ENCODE results near the gene NEUROG1.

NEUROG1 gene, protein sequence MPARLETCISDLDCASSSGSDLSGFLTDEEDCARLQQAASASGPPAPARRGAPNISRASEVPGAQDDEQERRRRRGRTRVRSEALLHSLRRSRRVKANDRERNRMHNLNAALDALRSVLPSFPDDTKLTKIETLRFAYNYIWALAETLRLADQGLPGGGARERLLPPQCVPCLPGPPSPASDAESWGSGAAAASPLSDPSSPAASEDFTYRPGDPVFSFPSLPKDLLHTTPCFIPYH

DNA sequence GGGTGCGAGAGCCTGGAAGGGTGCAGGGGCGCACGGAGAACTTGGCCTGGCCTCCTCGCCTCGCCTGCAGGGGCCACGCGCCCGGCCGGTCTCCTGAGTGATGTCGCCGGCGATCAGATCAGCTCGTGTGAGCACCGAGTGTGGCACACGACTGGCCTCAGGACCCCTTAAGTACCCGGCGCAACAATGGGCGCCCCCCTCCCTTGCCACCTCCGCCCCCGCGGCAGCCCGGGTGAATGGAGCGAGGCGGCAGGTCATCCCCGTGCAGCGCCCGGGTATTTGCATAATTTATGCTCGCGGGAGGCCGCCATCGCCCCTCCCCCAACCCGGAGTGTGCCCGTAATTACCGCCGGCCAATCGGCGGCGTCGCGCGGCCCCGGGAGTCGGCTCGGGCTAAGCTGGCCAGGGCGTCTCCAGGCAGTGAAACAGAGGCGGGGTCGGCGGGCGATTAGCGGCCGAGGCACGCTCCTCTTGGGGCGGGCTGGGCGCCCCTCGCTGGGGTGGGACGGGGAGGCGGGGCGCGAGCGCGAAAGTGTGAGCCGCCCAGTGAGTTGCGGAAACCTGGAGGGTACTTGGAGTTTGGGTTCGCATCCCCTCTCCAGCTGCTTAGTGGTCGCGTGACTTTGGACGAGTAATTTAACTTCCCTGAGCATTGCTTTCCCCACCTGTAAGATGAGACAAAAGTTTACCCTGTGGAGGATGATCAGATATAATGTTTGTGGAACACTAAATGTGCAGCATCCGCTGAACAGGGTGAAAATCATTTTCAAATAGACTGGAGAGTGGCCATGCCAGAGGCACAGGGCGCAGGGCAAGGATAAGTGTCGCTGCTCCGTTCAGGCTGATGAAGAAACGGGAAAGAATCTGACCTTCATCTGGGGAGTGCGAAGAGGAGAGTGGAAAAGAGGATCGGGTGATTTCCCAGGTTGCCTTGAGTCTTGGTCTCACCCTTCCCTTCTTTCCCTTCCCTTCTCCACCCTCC is at the start of gene NEUROG1:
NEUROG1 (minus strand) TSS at position 145 of the 982 bp plus-strand sequence. CDS start 274 bp downstream, outside the sequence.
- DNase-seq (ENCODE audit: low read depth, low spot score) = peak; percentile 92

- DNase-seq (ENCODE audit: low read depth, low spot score) = no peak
These were observed 49.2 kb upstream of the NEUROG1 start for GRCh38 chr5:135584918-135585317.

- DNase-seq (ENCODE audit: low read depth, low spot score) = no peak
These were observed 48.5 kb upstream of the NEUROG1 start for GRCh38 chr5:135584276-135584675.

GRCh38 chr5:135582099-135582781 is 46.5 kb upstream of the NEUROG1 start:
- DNase-seq (ENCODE audit: low read depth, low spot score) = no peak

DNA sequence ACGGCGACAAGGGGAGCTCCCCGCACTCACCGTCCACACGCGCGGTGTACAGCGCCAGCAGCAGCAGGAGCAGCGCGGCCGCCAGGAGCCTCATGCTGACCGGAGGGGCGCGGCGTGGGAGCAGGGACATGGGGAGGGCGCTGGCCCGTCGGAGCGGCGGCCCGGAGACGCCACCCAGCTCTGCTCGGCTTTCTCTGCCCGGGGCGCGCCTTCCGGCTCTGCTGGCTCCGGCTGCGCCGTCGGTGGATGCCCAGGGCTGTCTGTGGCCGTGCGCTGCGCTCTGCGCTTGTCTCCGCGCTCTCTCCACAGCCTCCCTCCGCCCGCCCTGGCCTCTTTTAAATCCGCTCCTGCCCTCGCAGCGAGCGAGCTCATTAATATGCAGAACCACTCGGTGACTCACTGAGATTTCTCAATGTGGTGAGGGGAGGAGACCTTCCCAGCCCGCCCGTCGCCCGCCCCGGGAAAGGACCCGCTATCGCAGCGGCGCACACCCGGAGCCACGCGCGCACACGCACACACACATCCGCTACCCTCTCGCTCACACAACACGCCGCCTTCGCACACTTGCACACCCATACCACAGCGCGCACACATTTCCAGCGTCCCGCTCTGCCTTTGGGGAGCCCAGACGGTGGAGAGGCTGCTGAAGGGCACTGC is 43.0 kb upstream of the NEUROG1 start, which contains the start of gene CXCL14:
CXCL14 (minus strand) TSS at position 307 of the 657 bp plus-strand sequence; CDS start at position 94, 213 bp downstream.
- peak; percentile 84 for DNase-seq (ENCODE audit: low read depth, low spot score)

GRCh38 chr5:135578305-135578684 is 42.5 kb upstream of the NEUROG1 start:
- DNase-seq (ENCODE audit: low read depth, low spot score) = no peak

DNA sequence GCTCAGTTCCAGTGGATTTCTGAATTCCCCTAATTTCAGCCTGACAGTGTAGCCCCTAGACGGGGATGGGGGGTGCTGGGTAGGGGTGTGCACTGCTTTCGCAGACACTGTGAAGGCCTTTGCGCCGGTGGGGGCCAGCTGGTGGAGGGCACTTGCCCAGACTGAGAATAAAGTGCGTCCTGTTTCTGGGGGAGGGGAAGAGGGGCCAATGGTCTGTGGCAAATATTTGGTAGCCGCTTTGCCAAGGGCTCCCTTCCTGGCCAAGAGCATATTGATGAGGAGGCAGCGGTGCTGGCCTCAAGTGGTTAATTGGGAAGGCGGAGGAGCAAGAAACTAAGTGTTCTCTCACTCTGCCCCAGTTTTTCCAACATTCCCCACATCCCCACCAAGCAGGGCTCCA is 41.7 kb upstream of the NEUROG1 start:
- no peak for DNase-seq (ENCODE audit: low read depth, low spot score)

DNA sequence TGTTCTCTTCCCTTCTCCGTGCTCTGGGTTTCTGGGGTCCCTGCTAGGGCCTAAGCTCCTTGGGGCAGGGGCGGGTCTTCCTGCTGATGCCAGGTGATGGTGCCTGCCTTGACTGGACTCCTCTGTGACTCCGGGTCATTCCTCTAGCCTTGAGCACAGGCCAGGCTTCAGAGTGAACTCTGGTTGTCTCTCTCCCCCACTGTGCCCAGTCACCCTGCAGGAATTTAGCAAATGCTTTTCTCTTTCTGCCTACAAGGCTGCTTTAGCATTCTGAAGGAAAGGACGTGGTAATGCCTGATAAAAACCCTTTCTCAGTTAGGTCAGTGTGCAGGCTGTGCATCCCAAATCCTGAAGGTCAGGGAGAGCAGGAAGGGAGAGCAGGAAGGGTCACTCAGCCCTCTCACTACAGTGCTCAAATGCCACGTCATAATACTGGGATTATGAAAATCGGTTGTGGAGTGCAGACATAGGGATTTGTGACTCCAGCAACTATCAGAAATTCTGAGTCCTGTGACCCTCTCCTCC is 40.4 kb upstream of the NEUROG1 start:
- DNase-seq (ENCODE audit: low read depth, low spot score) = peak; percentile 43

DNA sequence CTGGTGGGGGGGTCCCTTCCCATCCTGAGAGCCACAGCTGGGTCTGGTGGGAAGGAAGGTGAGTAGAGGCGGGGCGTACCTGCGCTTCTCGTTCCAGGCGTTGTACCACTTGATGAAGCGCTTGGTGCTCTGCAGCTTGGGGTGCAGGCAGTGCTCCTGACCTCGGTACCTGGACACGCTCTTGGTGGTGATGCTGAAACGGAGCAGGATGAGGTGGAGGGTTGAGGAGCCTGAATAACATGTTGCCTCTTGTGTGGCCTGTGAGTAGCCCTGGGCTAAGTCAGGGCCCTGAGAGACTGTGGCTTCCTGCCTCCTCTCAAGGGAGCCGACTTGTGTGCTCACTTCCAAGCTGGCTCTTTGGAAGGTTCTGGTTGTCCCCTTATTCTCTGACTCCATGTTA is 38.7 kb upstream of the NEUROG1 start:
- no peak for DNase-seq (ENCODE audit: low read depth, low spot score)

DNA sequence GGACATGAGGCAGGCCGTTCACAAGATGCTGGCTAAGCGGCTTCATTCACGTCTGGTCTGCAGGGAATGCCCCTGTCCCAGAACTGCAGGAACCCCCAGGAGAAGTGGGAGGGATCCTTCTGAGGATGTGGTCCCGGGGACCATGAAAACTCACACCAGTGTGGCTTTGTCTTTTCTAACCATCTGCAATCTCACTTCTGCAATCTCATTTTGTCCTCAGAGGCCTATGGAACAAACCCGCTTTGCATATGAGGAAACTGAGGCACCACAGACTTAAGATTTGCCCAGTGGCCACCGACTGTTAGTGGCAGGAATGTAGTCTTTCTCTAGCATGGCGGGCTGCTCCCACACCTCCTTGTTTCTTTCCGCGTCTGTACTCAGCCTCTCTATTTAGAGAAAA is 36.1 kb upstream of the NEUROG1 start:
- DNase-seq (ENCODE audit: low read depth, low spot score) = no peak

DNA sequence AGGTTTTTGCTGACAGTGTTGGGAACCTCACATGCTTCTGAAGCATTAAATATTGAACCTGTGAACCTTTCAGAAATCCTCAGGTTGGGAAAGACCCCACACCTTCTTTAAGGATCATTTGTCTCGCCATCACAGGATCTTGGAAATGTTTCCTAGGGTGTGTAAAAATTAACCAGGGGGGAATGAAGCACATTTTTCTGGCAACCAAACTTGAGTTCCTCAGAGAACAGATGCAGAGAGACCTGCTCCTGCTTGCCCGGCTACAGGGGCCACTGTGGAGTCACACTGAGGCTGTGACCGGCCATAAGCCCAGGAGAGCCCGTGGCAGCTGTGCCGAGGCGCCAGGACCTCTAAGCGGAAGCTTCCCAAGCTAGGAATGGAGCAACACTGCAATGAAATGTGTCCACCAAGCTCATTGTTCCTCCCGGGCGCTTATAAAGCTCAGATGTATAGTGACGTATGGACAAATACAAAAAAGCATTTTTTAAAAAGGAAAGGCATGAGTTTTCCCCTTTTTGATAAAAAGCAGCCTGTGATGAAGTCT is 35.4 kb upstream of the NEUROG1 start:
- no peak for DNase-seq (ENCODE audit: low read depth, low spot score)

DNA sequence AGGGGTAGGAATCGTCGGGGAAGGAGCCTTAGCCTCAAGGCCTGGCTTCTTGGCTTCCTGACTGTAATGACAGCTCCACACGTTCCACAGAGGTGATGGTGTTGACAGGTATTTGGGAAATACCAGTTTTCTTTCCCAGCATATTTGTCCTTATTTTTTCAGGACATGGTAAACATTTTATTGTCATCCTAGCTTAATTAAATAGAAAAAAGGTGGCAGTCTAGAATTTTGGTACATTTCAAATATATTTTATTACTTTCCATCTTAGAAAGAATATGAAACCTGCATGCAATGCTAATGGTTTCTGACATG is 34.6 kb upstream of the NEUROG1 start:
- no peak for DNase-seq (ENCODE audit: low read depth, low spot score)

GRCh38 chr5:135569755-135570452 is 34.1 kb upstream of the NEUROG1 start:
- peak; percentile 91 for DNase-seq (ENCODE audit: low read depth, low spot score)

DNA sequence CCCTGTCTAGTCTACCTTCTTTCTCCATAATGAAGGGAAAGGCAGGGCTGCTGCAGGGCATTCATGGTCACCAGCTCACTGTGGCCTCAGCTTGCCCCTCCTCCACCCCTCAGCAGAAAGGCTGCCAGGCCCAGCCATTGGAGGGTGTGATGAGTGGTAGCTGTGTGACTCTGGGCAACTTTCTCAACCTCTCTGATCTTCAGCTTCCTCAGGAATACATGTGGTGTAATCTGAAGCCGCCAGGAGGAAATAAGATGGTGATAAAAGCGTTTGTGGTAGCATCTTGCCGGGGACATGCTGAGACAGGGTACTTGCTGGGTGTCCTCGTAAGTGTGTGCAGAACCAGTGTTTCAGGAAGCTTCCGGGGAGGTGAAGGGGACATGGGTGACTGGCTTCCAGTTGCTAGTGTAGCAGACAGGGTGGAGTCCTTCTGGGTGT is 33.2 kb upstream of the NEUROG1 start:
- DNase-seq (ENCODE audit: low read depth, low spot score) = no peak

DNA sequence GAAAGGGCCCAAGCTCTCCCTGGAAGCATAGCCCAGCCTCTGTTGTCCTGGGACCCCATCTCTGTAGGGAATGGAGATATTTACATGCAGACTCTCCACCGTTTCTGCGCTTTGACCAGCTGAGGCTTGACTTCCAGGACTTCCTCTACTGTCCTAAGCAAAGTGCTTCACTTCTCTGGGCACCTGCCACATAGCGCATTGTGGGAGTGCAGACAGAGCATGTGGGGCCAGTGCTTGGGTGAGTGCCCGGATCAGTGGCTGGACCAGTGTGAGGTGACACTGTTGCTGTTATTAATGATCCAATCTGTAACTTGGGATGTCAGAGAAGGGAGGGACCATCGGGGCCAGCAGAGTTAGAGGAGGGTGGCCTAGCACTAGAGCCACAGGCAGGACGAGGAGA is 32.5 kb upstream of the NEUROG1 start:
- DNase-seq (ENCODE audit: low read depth, low spot score) = no peak

- DNase-seq (ENCODE audit: low read depth, low spot score) = peak; percentile 65
These were observed 31.9 kb upstream of the NEUROG1 start for GRCh38 chr5:135567661-135568060.

DNA sequence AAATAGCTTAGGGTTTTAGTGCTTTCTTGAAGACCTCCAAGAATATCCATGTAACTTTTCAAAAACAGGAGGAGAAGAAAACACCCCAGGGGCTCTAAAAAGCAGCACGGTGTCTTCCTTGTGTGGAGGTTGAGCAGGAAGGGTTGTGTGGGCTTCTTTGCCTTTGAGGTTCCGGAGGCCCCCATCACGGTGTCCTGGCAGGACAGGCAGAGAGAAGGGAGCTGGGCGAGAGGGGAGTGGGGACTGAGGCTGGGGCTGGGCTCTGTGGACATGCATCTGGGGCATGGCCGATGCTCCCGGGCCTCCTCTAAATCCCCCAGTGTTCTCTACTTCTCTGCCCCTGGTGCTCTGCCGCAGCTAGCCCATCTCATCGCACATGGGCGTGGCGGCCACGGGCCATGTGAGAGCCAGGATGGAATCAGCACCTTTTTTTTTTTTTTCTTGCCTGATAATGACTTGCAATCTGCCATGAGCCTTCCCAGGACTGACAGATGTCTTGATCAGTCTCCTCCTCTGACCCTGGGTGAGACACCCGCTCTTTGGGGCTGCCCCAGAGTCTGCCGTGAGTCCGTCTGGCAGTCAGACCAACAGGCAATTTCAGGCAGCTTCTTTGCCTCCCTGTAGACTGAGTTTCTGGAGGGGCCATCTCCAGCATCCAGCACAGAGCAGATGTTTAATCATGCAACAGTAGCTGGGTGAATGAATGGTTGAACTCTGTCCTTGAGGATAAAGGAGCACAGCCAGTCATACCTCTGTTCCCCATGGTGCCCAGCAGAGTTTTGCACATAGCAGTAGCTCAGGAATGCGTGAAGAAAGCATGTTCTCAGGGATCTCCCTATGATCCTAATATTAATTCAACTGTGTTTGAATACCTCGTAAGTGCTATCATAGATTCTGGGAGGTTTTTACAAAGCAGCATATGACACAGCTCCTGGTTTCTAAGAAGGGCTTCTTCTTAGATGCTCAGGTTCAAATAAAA is 30.9 kb upstream of the NEUROG1 start:
- DNase-seq (ENCODE audit: low read depth, low spot score) = no peak

GRCh38 chr5:135565725-135566421 is 30.1 kb upstream of the NEUROG1 start:
- DNase-seq (ENCODE audit: low read depth, low spot score) = peak; percentile 90

DNA sequence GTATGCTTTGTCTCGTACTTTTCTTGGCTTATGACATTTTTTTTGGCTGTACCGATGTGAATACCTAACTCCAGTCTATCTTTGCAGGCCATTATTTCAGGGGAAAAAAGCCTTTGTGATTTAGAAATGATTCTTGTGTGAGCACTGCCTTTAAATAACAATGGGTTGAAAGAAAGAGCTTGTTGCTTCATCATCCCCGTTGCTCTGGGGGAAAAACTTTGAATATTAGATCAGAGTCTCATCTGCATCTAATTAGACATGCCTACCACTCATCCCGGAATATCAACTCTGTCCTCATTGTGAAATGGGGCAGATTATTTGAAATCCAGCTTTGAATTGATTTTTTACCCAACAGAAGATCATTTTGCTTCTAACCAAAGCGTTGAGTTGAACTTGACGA is 29.5 kb upstream of the NEUROG1 start:
- no peak for DNase-seq (ENCODE audit: low read depth, low spot score)

Measured in ELF-1 (cell line).